SK-N-SH (cell line): ENCODE measurements around the gene UBE3B. TPM values are rescaled to one million over a fixed set of nuclear protein-coding genes. Genes with fewer than 3 reads are reported as not detected.
"Not testable (repeated sequence)": the region's sequence is repeated elsewhere in the genome, so short reads cannot be mapped to it uniquely, and the experiment has no call there.

Source experiments
- CTCF ChIA-PET: fragments of 300-600, 350-600 bp; formaldehyde crosslinking; extraction: SDS; loops from one replicate; lab custom pipeline; 2021; lab: Yijun Ruan, JAX
- POLR2A ChIA-PET: fragments of 350-600 bp; sonication (Branson Sonifier 250); formaldehyde crosslinking; extraction: SDS; loops from one replicate; lab custom pipeline; 2020; ENCODE audit warnings: antibody characterized with exemption, inconsistent platforms; lab: Yijun Ruan, JAX
- DNase-seq: peaks from one replicate; pipeline ENCODE4 v3.0.0; 2012
- H2AFZ ChIP-seq: fragments of 200-600 bp; sonication (generic); 2 replicates; pipeline ENCODE4 v1.8.1; 2016; ENCODE audit warnings: antibody characterized with exemption, mild to moderate bottlenecking, low read depth
- H3F3A ChIP-seq: fragments of 200-600 bp; sonication (generic); replicated peaks from 2 replicates; pipeline ENCODE3; 2016; ENCODE audit warnings: antibody characterized with exemption, mild to moderate bottlenecking; ENCODE audit not compliant: insufficient read depth
- H3K27ac ChIP-seq, 2 experiments: fragments of 200-500 bp in 1 of 2; fragments of 200-600 bp in 1 of 2; sonication (Bioruptor generic) in 1 of 2; sonication (generic), shearing (Covaris generic) in 1 of 2; 2 replicates each; pipeline versions ENCODE4 v1.5.1 to v1.6.1; 2014 to 2016; ENCODE audit warnings: low read depth in 2 of 2, inconsistent platforms in 1 of 2, low read length in 1 of 2, mild to moderate bottlenecking in 1 of 2, mixed read lengths in 1 of 2
- H3K27me3 ChIP-seq: fragments of 200-600 bp; sonication (generic), shearing (Covaris generic); 2 replicates; pipeline ENCODE4 v1.6.1; 2016; ENCODE audit warnings: mixed run types; ENCODE audit not compliant: insufficient read depth
- H3K36me3 ChIP-seq, 2 experiments: fragments of 200-500 bp in 1 of 2; fragments of 200-600 bp in 1 of 2; sonication (Bioruptor generic) in 1 of 2; sonication (generic) in 1 of 2; replicated peaks in 1 of 2; 2 replicates each; pipeline versions ENCODE3 to v1.5.1; 2014 to 2016; ENCODE audit warnings: low read length in 1 of 2, mild to moderate bottlenecking in 1 of 2; ENCODE audit not compliant: insufficient read depth in 2 of 2, control insufficient read depth in 1 of 2
- H3K4me1 ChIP-seq, 2 experiments: fragments of 200-500 bp in 1 of 2; fragments of 200-600 bp in 1 of 2; sonication (Bioruptor generic) in 1 of 2; sonication (generic), shearing (Covaris generic) in 1 of 2; 2 replicates each; pipeline versions ENCODE4 v1.5.1 to v1.6.1; 2014 to 2016; ENCODE audit warnings: low read depth in 1 of 2, low read length in 1 of 2, mixed run types in 1 of 2; ENCODE audit not compliant: insufficient read depth in 2 of 2, control insufficient read depth in 1 of 2
- H3K4me2 ChIP-seq: fragments of 200-600 bp; sonication (generic), shearing (Covaris generic); 2 replicates; pipeline ENCODE4 v1.6.1; 2017; ENCODE audit warnings: mixed run types
- H3K4me3 ChIP-seq, 2 experiments: fragments of 200-500 bp in 1 of 2; fragments of 200-600 bp in 1 of 2; sonication (Bioruptor generic) in 1 of 2; sonication (generic), shearing (Covaris generic) in 1 of 2; 2 replicates each; pipeline versions ENCODE4 v1.5.1 to v1.8.1; 2014 to 2016; ENCODE audit warnings: low read depth in 2 of 2, inconsistent platforms in 1 of 2, low read length in 1 of 2, mild to moderate bottlenecking in 1 of 2, mixed read lengths in 1 of 2, moderate library complexity in 1 of 2
- H3K79me2 ChIP-seq: fragments of 200-600 bp; sonication (generic); 2 replicates; pipeline ENCODE4 v1.8.1; 2017; ENCODE audit warnings: mild to moderate bottlenecking; ENCODE audit not compliant: insufficient read depth
- H3K9ac ChIP-seq: fragments of 200-600 bp; sonication (generic); 2 replicates; pipeline ENCODE4 v1.6.1; 2017; ENCODE audit warnings: mixed run types
- H3K9me2 ChIP-seq: fragments of 200-600 bp; sonication (generic); 2 replicates; pipeline ENCODE4 v1.6.1; 2017; ENCODE audit warnings: mixed run types
- H3K9me3 ChIP-seq: fragments of 200-600 bp; sonication (generic); 2 replicates; pipeline ENCODE4 v1.6.1; 2017; ENCODE audit warnings: mixed run types, mild to moderate bottlenecking, moderate library complexity
- H4K20me1 ChIP-seq: fragments of 200-600 bp; sonication (generic); 2 replicates; pipeline ENCODE4 v1.6.1; 2017; ENCODE audit warnings: mild to moderate bottlenecking, mixed run types; ENCODE audit not compliant: insufficient read depth
- CHD2 ChIP-seq: fragments of 150-350 bp; IDR thresholded peaks from 2 replicates; pipeline ENCODE4 v1.6.1; 2018; ENCODE audit warnings: low read length; ENCODE audit not compliant: partially characterized antibody
- ELF1 ChIP-seq: IDR thresholded peaks from 2 replicates; pipeline ENCODE4 v1.4.0; 2012
- EZH2phosphoT487 ChIP-seq: fragments of 200-600 bp; sonication (generic); IDR thresholded peaks from 2 replicates; pipeline ENCODE4 v1.6.1; 2017; ENCODE audit warnings: low read depth, mixed run types, mild to moderate bottlenecking, antibody characterized with exemption, moderate library complexity, borderline replicate concordance
- FOSL2 ChIP-seq: IDR thresholded peaks from 2 replicates; pipeline ENCODE4 v1.4.0; 2012; ENCODE audit warnings: low read depth, mild to moderate bottlenecking, moderate library complexity, borderline replicate concordance
- FOXJ3 ChIP-seq: sonication (generic); formaldehyde crosslinking; IDR thresholded peaks from 2 replicates; pipeline ENCODE4 v1.5.1; 2020; ENCODE audit warnings: mild to moderate bottlenecking, missing genetic modification reagents
- FOXM1 ChIP-seq: IDR thresholded peaks from 2 replicates; pipeline ENCODE4 v1.4.0; 2012; ENCODE audit warnings: low read depth, mild to moderate bottlenecking
- IRF3 ChIP-seq: fragments of 150-350 bp; IDR thresholded peaks from 2 replicates; pipeline ENCODE4 v1.6.1; 2016; ENCODE audit warnings: mild to moderate bottlenecking, low read depth, low read length
- JUND ChIP-seq: IDR thresholded peaks from 2 replicates; pipeline ENCODE4 v1.4.0; 2012
- NRF1 ChIP-seq: IDR thresholded peaks from 2 replicates; pipeline ENCODE4 v1.6.1; 2012; ENCODE audit warnings: low read depth, mild to moderate bottlenecking, low read length
- RCOR1 ChIP-seq: fragments of 150-350 bp; IDR thresholded peaks from 2 replicates; pipeline ENCODE4 v1.6.1; 2017; ENCODE audit warnings: antibody characterized with exemption, low read length
- REST ChIP-seq: IDR thresholded peaks from 2 replicates; pipeline ENCODE4 v1.6.1; 2012; ENCODE audit warnings: mild to moderate bottlenecking, low read depth, low read length, moderate library complexity
- SMC3 ChIP-seq: IDR thresholded peaks from 2 replicates; pipeline ENCODE4 v1.6.1; 2012; ENCODE audit warnings: low read depth, low read length, improper control_type of control experiment
- TCF12 ChIP-seq: IDR thresholded peaks from 2 replicates; pipeline ENCODE4 v1.4.0; 2012
- TEAD4 ChIP-seq: IDR thresholded peaks from 2 replicates; pipeline ENCODE4 v1.4.0; 2012; ENCODE audit warnings: mild to moderate bottlenecking, borderline replicate concordance; ENCODE audit not compliant: insufficient read depth
- USF1 ChIP-seq: IDR thresholded peaks from 2 replicates; pipeline ENCODE4 v1.4.0; 2012; ENCODE audit warnings: low read depth, borderline replicate concordance
- USF2 ChIP-seq: fragments of 150-350 bp; IDR thresholded peaks from 2 replicates; pipeline ENCODE4 v1.6.1; 2017; ENCODE audit warnings: antibody characterized with exemption, low read length, low read depth, borderline replicate concordance
- YY1 ChIP-seq: IDR thresholded peaks from 2 replicates; pipeline ENCODE4 v1.4.0; 2012; ENCODE audit warnings: low read depth, mild to moderate bottlenecking
- WGBS: methylation state at CpG from one replicate; pipeline ENCODE4 v1.1.6; 2017; ENCODE audit warnings: low lambda C conversion rate; 5-methylcytosine and 5-hydroxymethylcytosine counted together
- polyA plus RNA-seq, 3 experiments: library from polyadenylated mRNA; depleted of rRNA; stranded (reverse); fragments of >200 nt; gene quantifications; 2 replicates each; pipeline ENCODE4 v1.2.3, GENCODE V29; 2012

The UBE3B gene
- polyA plus RNA-seq, 1 of the 3 experiments (the other 2 are of a cell fraction), result 28.6 TPM

- TF ChIP-seq RCOR1, result no peak
- no peak for TF ChIP-seq FOXM1
- no peak for TF ChIP-seq IRF3
- TF ChIP-seq EZH2phosphoT487, result no peak
- TF ChIP-seq SMC3, result no peak
- no peak for TF ChIP-seq NRF1
- no peak for TF ChIP-seq TCF12
These were observed 4.4 kb upstream of the UBE3B start (continued) for GRCh38 chr12:109473006-109473405.

GRCh38 chr12:109473526-109474270, 3.7 kb upstream of the UBE3B start:
- H3K27me3 ChIP-seq, DNase-seq, H3K9me2 ChIP-seq, H3K4me3 ChIP-seq, H3K4me2 ChIP-seq, H3K9me3 ChIP-seq, H3K27ac ChIP-seq, H3F3A ChIP-seq, H2AFZ ChIP-seq, POLR2A ChIA-PET, H3K9ac ChIP-seq: not testable (repeated sequence)
- peaks cover 58% of the 10 kb centered on the region for H4K20me1 ChIP-seq
- H3K36me3 ChIP-seq, result peaks cover 9 to 45% of the 10 kb centered on the region in 2 experiments
- CTCF ChIA-PET, result interaction anchor here (3.2 to 3.5 kb wide), 2 partner anchors 41 to 46 kb away, joined by 12 to 13 read pairs; no protein-coding TSS in a partner anchor
- 92% methylated on average over 16 of the region's 16 CpGs for WGBS
- H3K79me2 ChIP-seq, result peaks cover 98% of the 10 kb centered on the region
- H3K4me1 ChIP-seq, result peaks cover 13 to 27% of the 10 kb centered on the region in 2 experiments; a peak in 3 of 4 replicates

GRCh38 chr12:109475121-109475520, 2.3 kb upstream of the UBE3B start:
- POLR2A ChIA-PET, result no interaction called here
- peak overlapping the region; percentile 80 for H3K4me2 ChIP-seq
- no peak overlapping the region for H2AFZ ChIP-seq
- no peak overlapping the region for H3K9ac ChIP-seq
- no peak for DNase-seq
- H3K27ac ChIP-seq, result no peak overlapping the region
- no peaks in the 10 kb centered on the region for H3K27me3 ChIP-seq
- 87% methylated on average over 7 of the region's 7 CpGs for WGBS
- peaks cover 44% of the 10 kb centered on the region for H4K20me1 ChIP-seq
- H3K9me2 ChIP-seq, result no peaks in the 10 kb centered on the region
- H3K79me2 ChIP-seq, result peaks cover 98% of the 10 kb centered on the region
- CTCF ChIA-PET, result interaction anchor here (0.8 to 3.5 kb wide), 3 partner anchors 11 to 47 kb away, joined by 3 to 13 read pairs (median 4); no protein-coding TSS in a partner anchor
- H3K4me3 ChIP-seq, result peak overlapping the region in 1 of 2 experiments; percentile 94; a peak in 2 of 4 replicates
- H3K36me3 ChIP-seq, result peaks cover 0 to 31% of the 10 kb centered on the region in 2 experiments
- no peaks in the 10 kb centered on the region for H3F3A ChIP-seq
- no peaks in the 10 kb centered on the region for H3K9me3 ChIP-seq
- peaks cover 16 to 19% of the 10 kb centered on the region in 2 experiments; a peak in 3 of 4 replicates for H3K4me1 ChIP-seq
- TF ChIP-seq YY1, result no peak
- TF ChIP-seq USF1, result no peak
- TF ChIP-seq FOSL2, result no peak
- no peak for TF ChIP-seq IRF3
- no peak for TF ChIP-seq ELF1
- TF ChIP-seq USF2, result no peak
- TF ChIP-seq JUND, result no peak
- TF ChIP-seq REST, result no peak
- no peak for TF ChIP-seq FOXJ3 (CRISPR knock-in tag)
- no peak for TF ChIP-seq TEAD4
- no peak for TF ChIP-seq CHD2
- TF ChIP-seq FOXM1, result no peak
- no peak for TF ChIP-seq SMC3
